HG03135 (cell line): ENCODE results near the gene RYR1.
"Not testable (repeated sequence)": the region's sequence is repeated elsewhere in the genome, so short reads cannot be mapped to it uniquely, and the experiment has no call there.

ENCODE experiments used
- ATAC-seq: cut with Tn5 transposase; IDR thresholded peaks from one replicate; pipeline ENCODE4 v1.9.1; 2021; ENCODE audit warnings: mild to moderate bottlenecking, moderate library complexity; ENCODE audit not compliant: unreplicated experiment

The RYR1 gene

GRCh38 chr19:38488096-38488495 is 54.6 kb downstream of the RYR1 start:
- ATAC-seq: no peak

GRCh38 chr19:38488776-38489481 is 55.4 kb downstream of the RYR1 start:
- ATAC-seq: no peak

DNA sequence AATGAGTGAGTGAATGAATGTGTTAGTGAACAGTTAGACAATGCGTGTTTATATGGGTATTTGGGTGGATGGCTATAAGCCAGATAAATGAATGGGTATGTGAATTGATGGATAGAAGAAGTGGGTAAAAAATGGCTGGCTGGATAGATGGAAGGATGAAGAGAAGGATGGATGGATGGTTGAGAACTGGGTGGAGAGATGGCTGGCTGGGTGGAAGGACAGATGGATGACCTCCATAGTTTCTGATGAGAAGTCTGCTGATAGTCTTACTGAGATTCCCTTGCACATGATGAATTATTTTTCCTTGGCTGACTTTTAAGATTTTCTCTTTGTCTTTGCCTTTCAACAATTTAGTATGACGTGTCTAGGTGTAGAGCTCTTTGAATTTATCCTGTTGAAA is 57.4 kb downstream of the RYR1 start:
- ATAC-seq: no peak

DNA sequence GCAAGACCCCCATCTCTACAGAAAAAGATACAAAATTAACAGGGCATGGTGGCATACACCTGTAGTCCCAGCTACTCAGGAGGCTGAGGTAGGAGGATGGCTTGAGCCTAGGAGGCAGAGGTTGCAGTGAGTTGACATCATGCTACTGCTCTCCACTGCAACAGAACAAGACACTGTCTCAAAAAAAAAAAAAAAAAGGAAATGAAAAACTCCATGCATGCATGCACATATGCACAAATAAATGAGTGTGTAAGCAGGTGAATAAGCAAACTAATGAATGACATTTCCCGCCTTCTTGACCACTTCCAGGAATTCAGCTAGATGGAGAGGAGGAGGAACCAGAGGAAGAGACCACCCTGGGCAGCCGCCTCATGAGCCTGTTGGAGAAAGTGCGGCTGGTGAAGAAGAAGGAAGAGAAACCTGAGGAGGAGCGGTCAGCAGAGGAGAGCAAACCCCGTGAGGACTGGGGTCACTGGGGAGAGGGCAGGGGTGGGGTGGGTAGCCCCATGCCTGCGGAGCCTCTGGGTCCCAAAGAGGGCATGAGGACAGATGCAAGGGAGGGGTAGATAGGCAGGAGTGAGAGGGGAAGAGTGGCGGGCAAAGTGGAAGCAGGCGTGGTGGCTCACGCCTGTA is 58.8 kb downstream of the RYR1 start:
- ATAC-seq: no peak

- ATAC-seq: no peak
These were observed 60.9 kb downstream of the RYR1 start for GRCh38 chr19:38494379-38494778.

DNA sequence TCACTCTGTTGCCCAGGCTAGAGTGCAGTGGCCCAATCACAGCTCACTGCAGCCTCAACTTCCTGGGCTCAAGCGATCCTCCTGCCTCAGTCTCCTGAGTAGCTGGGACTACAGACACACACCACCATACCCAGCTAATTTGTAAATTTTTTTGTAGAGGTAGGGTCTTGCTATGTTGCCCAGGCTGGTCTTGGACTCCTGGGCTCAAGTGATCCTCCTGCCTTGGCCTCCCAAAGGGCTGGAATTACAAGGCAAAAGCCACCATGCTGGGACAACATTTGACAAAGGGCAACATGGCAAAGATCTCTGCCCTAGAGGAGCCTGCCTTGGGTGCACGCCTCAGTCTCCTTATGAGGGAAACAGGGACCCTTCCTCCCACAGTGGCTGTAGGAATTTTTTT is 61.9 kb downstream of the RYR1 start:
- ATAC-seq: not testable (repeated sequence)

DNA sequence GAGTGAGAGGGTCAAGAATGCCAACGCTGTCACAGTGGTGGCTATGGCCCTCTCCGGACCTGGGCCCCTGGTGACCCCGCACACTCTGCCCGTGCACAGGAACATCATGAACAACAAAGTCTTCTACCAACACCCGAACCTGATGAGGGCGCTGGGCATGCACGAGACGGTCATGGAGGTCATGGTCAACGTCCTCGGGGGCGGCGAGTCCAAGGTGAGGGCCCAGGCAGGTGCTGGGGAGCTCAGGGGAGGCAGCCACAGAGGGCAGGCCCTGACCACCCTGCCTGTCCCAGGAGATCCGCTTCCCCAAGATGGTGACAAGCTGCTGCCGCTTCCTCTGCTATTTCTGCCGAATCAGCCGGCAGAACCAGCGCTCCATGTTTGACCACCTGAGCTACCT is 62.6 kb downstream of the RYR1 start:
- ATAC-seq: no peak

- ATAC-seq: no peak
These were observed 63.4 kb downstream of the RYR1 start for GRCh38 chr19:38496603-38497487.

DNA sequence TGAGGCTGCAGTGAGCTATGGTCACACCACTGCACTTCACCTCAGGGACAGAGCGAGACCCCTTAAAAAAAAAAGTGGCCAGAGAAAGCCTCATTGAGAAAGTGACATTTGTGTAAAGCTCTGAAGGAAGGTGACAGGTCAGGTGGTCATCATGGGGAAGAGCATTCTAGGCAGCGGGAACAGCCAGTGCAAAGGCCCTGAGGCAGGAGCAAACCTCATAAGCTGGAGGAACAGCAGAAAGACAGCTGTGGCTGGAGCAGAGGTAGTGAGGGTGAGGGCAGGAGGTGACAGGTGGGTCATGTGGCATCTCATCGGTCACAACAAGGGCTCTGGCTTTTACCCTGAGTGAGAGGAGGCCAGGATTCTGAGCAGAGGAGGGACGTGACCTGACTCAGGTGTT is 64.4 kb downstream of the RYR1 start:
- ATAC-seq: no peak

DNA sequence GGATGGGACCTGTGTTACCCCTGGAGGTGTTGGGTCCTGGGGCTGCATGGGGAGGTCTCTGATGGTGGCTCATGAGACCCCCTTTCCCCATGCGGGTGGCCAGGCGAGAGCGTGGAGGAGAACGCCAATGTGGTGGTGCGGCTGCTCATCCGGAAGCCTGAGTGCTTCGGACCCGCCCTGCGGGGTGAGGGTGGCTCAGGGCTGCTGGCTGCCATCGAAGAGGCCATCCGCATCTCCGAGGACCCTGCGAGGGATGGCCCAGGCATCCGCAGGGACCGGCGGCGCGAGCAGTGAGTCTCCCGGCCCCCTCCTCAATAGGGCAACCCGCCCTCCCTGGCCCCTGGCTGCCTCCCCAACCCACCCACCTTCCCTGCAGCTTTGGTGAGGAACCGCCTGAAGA is 66.0 kb downstream of the RYR1 start:
- no peak for ATAC-seq

DNA sequence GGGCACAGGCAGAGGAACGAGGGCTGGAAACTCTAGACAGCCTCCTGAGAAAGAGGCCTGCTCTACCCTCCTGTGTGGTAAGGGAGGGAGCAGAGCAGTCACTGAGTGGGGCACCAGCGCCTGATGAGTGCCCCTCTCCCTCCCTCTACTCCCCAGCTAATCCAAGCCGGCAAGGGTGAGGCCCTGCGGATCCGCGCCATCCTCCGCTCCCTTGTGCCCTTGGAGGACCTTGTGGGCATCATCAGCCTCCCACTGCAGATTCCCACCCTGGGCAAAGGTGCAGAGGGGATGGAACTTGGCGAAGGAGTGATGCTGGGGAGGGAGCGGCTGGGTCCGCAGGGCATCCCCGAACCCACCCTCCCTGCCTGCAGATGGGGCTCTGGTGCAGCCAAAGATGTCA is 67.0 kb downstream of the RYR1 start:
- no peak for ATAC-seq

DNA sequence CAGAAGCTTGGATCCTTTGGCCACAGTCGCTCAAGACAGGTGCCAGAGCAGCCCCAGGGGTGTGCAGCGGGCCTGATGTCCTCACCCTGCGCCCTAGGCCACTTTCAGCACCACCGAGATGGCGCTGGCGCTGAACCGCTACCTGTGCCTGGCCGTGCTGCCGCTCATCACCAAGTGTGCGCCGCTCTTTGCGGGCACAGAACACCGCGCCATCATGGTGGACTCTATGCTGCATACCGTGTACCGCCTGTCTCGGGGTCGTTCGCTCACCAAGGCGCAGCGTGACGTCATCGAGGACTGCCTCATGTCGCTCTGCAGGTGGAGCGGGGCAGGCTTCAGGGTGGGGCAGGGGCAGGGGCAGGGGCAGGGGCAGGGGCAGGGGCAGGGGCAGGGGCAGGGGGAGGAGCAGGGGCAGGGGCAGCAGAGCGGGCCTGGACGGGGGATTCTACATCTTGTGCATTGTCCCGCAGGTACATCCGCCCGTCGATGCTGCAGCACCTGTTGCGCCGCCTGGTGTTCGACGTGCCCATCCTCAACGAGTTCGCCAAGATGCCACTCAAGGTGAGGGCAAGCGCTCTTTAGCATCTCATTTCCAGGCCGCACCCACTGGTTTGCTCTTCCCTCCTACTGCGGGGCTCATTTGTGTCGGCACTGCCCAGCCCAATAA is 69.1 kb downstream of the RYR1 start:
- no peak for ATAC-seq

DNA sequence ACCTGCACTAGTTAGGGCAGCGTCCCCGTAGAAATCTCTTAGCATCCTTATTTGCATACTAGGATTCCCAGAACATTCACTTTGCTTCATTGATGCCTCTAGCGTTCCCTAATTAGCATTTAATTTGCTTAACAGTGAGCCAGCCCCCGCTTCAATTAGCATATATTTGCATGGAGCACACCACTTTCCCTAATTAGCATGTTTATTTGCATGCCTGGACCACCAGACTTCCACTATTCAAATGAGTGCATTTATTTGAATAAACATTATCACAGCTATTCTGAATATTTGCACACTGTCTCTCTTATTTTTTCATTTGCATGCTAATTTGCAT is 69.6 kb downstream of the RYR1 start:
- ATAC-seq: no peak

DNA sequence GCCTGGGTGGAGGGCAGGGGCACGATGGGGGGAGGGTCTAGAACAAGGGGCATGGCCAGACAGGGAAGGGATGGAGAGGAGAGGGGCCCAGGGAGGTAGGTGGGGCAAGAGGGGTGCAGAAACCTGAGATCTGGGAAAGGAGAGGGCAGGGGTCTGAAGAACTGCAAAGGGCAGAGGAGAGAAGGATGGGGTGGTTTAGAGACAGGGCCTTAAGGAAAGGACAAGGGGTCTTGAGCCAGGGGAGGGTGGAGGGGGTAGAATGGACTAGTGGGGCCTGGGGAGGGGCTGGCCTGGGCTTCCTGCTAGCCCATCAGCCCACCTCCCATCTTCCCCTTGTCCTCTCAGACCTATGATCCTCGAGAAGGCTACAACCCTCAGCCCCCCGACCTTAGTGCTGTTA is 72.5 kb downstream of the RYR1 start:
- no peak for ATAC-seq

DNA sequence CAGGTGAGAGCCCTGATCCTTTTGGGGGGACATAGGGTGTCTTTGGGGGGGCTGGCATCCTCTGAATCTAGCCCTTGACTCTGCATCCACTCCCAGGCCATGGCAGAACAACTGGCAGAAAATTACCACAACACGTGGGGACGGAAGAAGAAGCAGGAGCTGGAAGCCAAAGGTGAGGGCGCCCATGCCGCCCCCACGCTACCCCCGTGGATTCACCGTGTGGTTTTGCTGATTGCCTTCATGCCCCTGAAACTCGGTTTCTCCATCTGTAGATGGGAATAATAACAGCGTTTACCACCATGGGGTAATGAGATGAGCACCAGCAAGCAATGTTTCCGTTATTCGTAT is 72.9 kb downstream of the RYR1 start:
- ATAC-seq: no peak

DNA sequence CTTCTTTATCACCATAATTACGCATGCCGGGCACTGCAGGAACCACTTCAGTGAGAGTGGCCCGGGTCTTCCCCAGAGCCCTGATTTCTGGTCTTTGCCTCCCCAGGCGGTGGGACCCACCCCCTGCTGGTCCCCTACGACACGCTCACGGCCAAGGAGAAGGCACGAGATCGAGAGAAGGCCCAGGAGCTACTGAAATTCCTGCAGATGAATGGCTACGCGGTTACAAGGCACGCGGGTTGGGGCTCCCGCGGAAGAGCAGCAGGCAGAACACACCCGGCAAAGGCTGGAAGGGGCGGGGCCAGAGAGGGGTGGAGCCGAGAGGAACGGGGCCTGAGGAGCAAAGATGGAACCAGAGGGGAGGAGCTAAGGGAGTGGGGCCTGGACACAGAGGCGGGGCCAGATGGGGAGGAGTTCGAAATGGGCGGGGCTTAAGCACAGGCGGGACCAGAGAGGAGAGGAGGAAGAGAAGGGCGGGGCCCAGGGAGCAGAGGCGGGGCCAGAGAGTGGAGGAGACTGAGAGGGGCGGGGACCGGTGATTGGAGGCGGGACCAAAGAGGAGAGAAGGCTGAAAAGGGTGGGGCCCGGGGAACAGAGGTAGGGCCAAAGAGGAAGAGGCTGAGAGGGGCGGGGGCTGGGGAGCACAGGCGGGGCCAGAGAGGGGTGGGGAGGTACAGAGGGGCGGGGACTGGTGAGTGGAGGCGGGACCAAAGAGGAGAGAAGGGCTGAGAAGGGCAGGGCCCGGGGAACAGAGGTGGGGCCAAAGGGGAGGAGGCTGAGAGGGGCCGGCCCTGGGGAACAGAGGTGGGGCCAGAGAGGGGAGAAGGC is 73.4 kb downstream of the RYR1 start:
- no peak for ATAC-seq

DNA sequence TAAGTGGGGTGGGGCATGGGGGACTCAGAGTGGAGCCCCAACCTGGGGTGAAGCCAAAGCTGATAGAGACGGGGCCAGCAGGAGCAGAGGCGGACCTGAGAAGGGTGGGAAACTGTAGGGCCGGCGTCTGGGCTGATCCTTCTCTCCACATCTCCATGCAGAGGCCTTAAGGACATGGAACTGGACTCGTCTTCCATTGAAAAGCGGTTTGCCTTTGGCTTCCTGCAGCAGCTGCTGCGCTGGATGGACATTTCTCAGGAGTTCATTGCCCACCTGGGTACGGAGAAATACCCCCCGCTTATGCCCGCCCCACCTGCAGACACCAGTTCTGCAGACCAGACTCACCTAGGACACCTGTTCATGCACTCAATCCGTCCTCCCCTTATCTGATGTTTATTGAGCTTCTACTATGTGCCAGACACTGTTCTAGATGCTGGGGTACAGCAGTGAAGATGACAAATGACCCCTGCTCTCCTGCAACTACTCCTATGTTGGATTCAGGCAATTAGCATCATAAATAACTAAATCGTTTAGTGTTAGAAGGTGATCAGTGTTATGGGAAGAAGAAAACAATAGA is 74.1 kb downstream of the RYR1 start:
- no peak for ATAC-seq

- no peak for ATAC-seq
These were observed 75.0 kb downstream of the RYR1 start for GRCh38 chr19:38508507-38508906.

- no peak for ATAC-seq
These were observed 75.5 kb downstream of the RYR1 start for GRCh38 chr19:38509027-38509426.

GRCh38 chr19:38511074-38511708 is 77.7 kb downstream of the RYR1 start:
- no peak for ATAC-seq
